ENCODE data around the gene PFKL.

- TF ChIP-seq POLR2A (IDR thresholded peaks at IDR 0.05; ENCODE audit: low read depth, low read length) (no peak), PAX5 (IDR thresholded peaks at IDR 0.05; ENCODE audit: insufficient read depth, low read length, severe bottlenecking) (no peak)
Observed at GRCh38 chr21:44303490-44303981, 3.7 kb downstream of the PFKL start.

Measured in GM12891 (cell line).